Measurements from ENCODE around the gene SLC40A1. TPM values are rescaled to one million over a fixed set of nuclear protein-coding genes. Genes with fewer than 3 reads are reported as not detected.

SLC40A1 gene
- polyA plus RNA-seq, 2 donors, result 5.5 to 7.0 TPM

- no peaks in the 10 kb centered on the region for H3K27me3 ChIP-seq (ENCODE audit: control insufficient read depth in 1 of 2, insufficient read depth in 2 of 2, low read length in 2 of 2)
- H3K36me3 ChIP-seq (ENCODE audit: control insufficient read depth in 2 of 2, insufficient read depth in 2 of 2, low read length in 1 of 2), result no peaks in the 10 kb centered on the region
- H3K9me3 ChIP-seq (ENCODE audit: control insufficient read depth in 2 of 2, insufficient read depth in 1 of 2, low read depth in 1 of 2, low read length in 1 of 2), result no peaks in the 10 kb centered on the region
- no peak overlapping the region for H3K4me3 ChIP-seq (ENCODE audit: low read depth in 1 of 2, low read length in 2 of 2)
- no peak overlapping the region for H3K27ac ChIP-seq (ENCODE audit: low read depth in 2 of 2, low read length in 1 of 2)
- no peaks in the 10 kb centered on the region for H3K4me1 ChIP-seq (ENCODE audit: control insufficient read depth in 2 of 2, insufficient read depth in 2 of 2, low read length in 1 of 2)
- 38 to 45% methylated on average over 1 of the region's 1 CpG for WGBS, 2 donors
Observed at GRCh38 chr2:189557373-189557772, 23.2 kb downstream of the SLC40A1 start.

GRCh38 chr2:189556526-189556925 lies 24.1 kb downstream of the SLC40A1 start:
- Histone ChIP-seq H3K4me3 (ENCODE audit: low read depth in 1 of 2, low read length in 2 of 2) (no peak overlapping the region), H3K27me3 (ENCODE audit: control insufficient read depth in 1 of 2, insufficient read depth in 2 of 2, low read length in 2 of 2) (no peaks in the 10 kb centered on the region), H3K4me1 (ENCODE audit: control insufficient read depth in 2 of 2, insufficient read depth in 2 of 2, low read length in 1 of 2) (no peaks in the 10 kb centered on the region), H3K36me3 (ENCODE audit: control insufficient read depth in 2 of 2, insufficient read depth in 2 of 2, low read length in 1 of 2) (no peaks in the 10 kb centered on the region), H3K9me3 (ENCODE audit: control insufficient read depth in 2 of 2, insufficient read depth in 1 of 2, low read depth in 1 of 2, low read length in 1 of 2) (no peaks in the 10 kb centered on the region), H3K27ac (ENCODE audit: low read depth in 2 of 2, low read length in 1 of 2) (no peak overlapping the region)
- 77 to 89% methylated on average over 7 of the region's 7 CpGs for WGBS, 2 donors

- Histone ChIP-seq H3K9me3 (ENCODE audit: control insufficient read depth in 2 of 2, insufficient read depth in 1 of 2, low read depth in 1 of 2, low read length in 1 of 2) (no peaks in the 10 kb centered on the region), H3K4me1 (ENCODE audit: control insufficient read depth in 2 of 2, insufficient read depth in 2 of 2, low read length in 1 of 2) (no peaks in the 10 kb centered on the region), H3K27me3 (ENCODE audit: control insufficient read depth in 1 of 2, insufficient read depth in 2 of 2, low read length in 2 of 2) (no peaks in the 10 kb centered on the region), H3K27ac (ENCODE audit: low read depth in 2 of 2, low read length in 1 of 2) (no peak overlapping the region), H3K4me3 (ENCODE audit: low read depth in 1 of 2, low read length in 2 of 2) (no peak overlapping the region), H3K36me3 (ENCODE audit: control insufficient read depth in 2 of 2, insufficient read depth in 2 of 2, low read length in 1 of 2) (no peaks in the 10 kb centered on the region)
- 68 to 75% methylated on average over 2 of the region's 2 CpGs for WGBS, 2 donors
Observed at GRCh38 chr2:189555232-189555631, 25.4 kb downstream of the SLC40A1 start.

GRCh38 chr2:189553504-189554088 lies 27.0 kb downstream of the SLC40A1 start:
- Histone ChIP-seq H3K4me1 (ENCODE audit: control insufficient read depth in 2 of 2, insufficient read depth in 2 of 2, low read length in 1 of 2) (peaks cover 0 to 2% of the 10 kb centered on the region in 2 donors), H3K4me3 (ENCODE audit: low read depth in 1 of 2, low read length in 2 of 2) (no peak overlapping the region), H3K36me3 (ENCODE audit: control insufficient read depth in 2 of 2, insufficient read depth in 2 of 2, low read length in 1 of 2) (no peaks in the 10 kb centered on the region), H3K9me3 (ENCODE audit: control insufficient read depth in 2 of 2, insufficient read depth in 1 of 2, low read depth in 1 of 2, low read length in 1 of 2) (no peaks in the 10 kb centered on the region), H3K27ac (ENCODE audit: low read depth in 2 of 2, low read length in 1 of 2) (no peak overlapping the region), H3K27me3 (ENCODE audit: control insufficient read depth in 1 of 2, insufficient read depth in 2 of 2, low read length in 2 of 2) (no peaks in the 10 kb centered on the region)
- WGBS, 2 donors, result 54 to 55% methylated on average over 1 of the region's 1 CpG

GRCh38 chr2:189552991-189553404 lies 27.6 kb downstream of the SLC40A1 start:
- Histone ChIP-seq H3K4me1 (ENCODE audit: control insufficient read depth in 2 of 2, insufficient read depth in 2 of 2, low read length in 1 of 2) (peaks cover 0 to 2% of the 10 kb centered on the region in 2 donors), H3K4me3 (ENCODE audit: low read depth in 1 of 2, low read length in 2 of 2) (no peak overlapping the region), H3K36me3 (ENCODE audit: control insufficient read depth in 2 of 2, insufficient read depth in 2 of 2, low read length in 1 of 2) (no peaks in the 10 kb centered on the region), H3K9me3 (ENCODE audit: control insufficient read depth in 2 of 2, insufficient read depth in 1 of 2, low read depth in 1 of 2, low read length in 1 of 2) (no peaks in the 10 kb centered on the region), H3K27ac (ENCODE audit: low read depth in 2 of 2, low read length in 1 of 2) (no peak overlapping the region), H3K27me3 (ENCODE audit: control insufficient read depth in 1 of 2, insufficient read depth in 2 of 2, low read length in 2 of 2) (no peaks in the 10 kb centered on the region)
- WGBS, 2 donors, result 13 to 23% methylated on average over 2 of the region's 2 CpGs

- WGBS, 2 donors, result 48 to 49% methylated on average over 6 of the region's 6 CpGs
- Histone ChIP-seq H3K36me3 (ENCODE audit: control insufficient read depth in 2 of 2, insufficient read depth in 2 of 2, low read length in 1 of 2) (no peaks in the 10 kb centered on the region), H3K4me3 (ENCODE audit: low read depth in 1 of 2, low read length in 2 of 2) (no peak overlapping the region), H3K9me3 (ENCODE audit: control insufficient read depth in 2 of 2, insufficient read depth in 1 of 2, low read depth in 1 of 2, low read length in 1 of 2) (no peaks in the 10 kb centered on the region), H3K4me1 (ENCODE audit: control insufficient read depth in 2 of 2, insufficient read depth in 2 of 2, low read length in 1 of 2) (peaks cover 0 to 2% of the 10 kb centered on the region in 2 donors), H3K27me3 (ENCODE audit: control insufficient read depth in 1 of 2, insufficient read depth in 2 of 2, low read length in 2 of 2) (no peaks in the 10 kb centered on the region), H3K27ac (ENCODE audit: low read depth in 2 of 2, low read length in 1 of 2) (no peak overlapping the region)
Observed at GRCh38 chr2:189552334-189552990, 28.1 kb downstream of the SLC40A1 start.

- Histone ChIP-seq H3K9me3 (ENCODE audit: control insufficient read depth in 2 of 2, insufficient read depth in 1 of 2, low read depth in 1 of 2, low read length in 1 of 2) (no peaks in the 10 kb centered on the region), H3K27ac (ENCODE audit: low read depth in 2 of 2, low read length in 1 of 2) (no peak overlapping the region), H3K27me3 (ENCODE audit: control insufficient read depth in 1 of 2, insufficient read depth in 2 of 2, low read length in 2 of 2) (no peaks in the 10 kb centered on the region), H3K4me1 (ENCODE audit: control insufficient read depth in 2 of 2, insufficient read depth in 2 of 2, low read length in 1 of 2) (peaks cover 0 to 2% of the 10 kb centered on the region in 2 donors), H3K4me3 (ENCODE audit: low read depth in 1 of 2, low read length in 2 of 2) (no peak overlapping the region), H3K36me3 (ENCODE audit: control insufficient read depth in 2 of 2, insufficient read depth in 2 of 2, low read length in 1 of 2) (no peaks in the 10 kb centered on the region)
Observed at GRCh38 chr2:189551808-189552207, 28.8 kb downstream of the SLC40A1 start.

- Histone ChIP-seq H3K4me3 (ENCODE audit: low read depth in 1 of 2, low read length in 2 of 2) (no peak overlapping the region), H3K4me1 (ENCODE audit: control insufficient read depth in 2 of 2, insufficient read depth in 2 of 2, low read length in 1 of 2) (peaks cover 0 to 2% of the 10 kb centered on the region in 2 donors), H3K27me3 (ENCODE audit: control insufficient read depth in 1 of 2, insufficient read depth in 2 of 2, low read length in 2 of 2) (no peaks in the 10 kb centered on the region), H3K27ac (ENCODE audit: low read depth in 2 of 2, low read length in 1 of 2) (no peak overlapping the region), H3K36me3 (ENCODE audit: control insufficient read depth in 2 of 2, insufficient read depth in 2 of 2, low read length in 1 of 2) (no peaks in the 10 kb centered on the region), H3K9me3 (ENCODE audit: control insufficient read depth in 2 of 2, insufficient read depth in 1 of 2, low read depth in 1 of 2, low read length in 1 of 2) (no peaks in the 10 kb centered on the region)
- 32 to 36% methylated on average over 2 of the region's 2 CpGs for WGBS, 2 donors
Observed at GRCh38 chr2:189549449-189549832, 31.1 kb downstream of the SLC40A1 start.

GRCh38 chr2:189548666-189549448 lies 31.7 kb downstream of the SLC40A1 start:
- Histone ChIP-seq H3K27ac (ENCODE audit: low read depth in 2 of 2, low read length in 1 of 2) (no peak overlapping the region), H3K4me1 (ENCODE audit: control insufficient read depth in 2 of 2, insufficient read depth in 2 of 2, low read length in 1 of 2) (peaks cover 0 to 2% of the 10 kb centered on the region in 2 donors)

More at GRCh38 chr2:189548666-189549448, 31.7 kb downstream of the SLC40A1 start:
- Histone ChIP-seq H3K9me3 (ENCODE audit: control insufficient read depth in 2 of 2, insufficient read depth in 1 of 2, low read depth in 1 of 2, low read length in 1 of 2) (no peaks in the 10 kb centered on the region), H3K4me3 (ENCODE audit: low read depth in 1 of 2, low read length in 2 of 2) (no peak overlapping the region), H3K36me3 (ENCODE audit: control insufficient read depth in 2 of 2, insufficient read depth in 2 of 2, low read length in 1 of 2) (no peaks in the 10 kb centered on the region), H3K27me3 (ENCODE audit: control insufficient read depth in 1 of 2, insufficient read depth in 2 of 2, low read length in 2 of 2) (no peaks in the 10 kb centered on the region)
- WGBS, 2 donors, result 56 to 60% methylated on average over 2 of the region's 2 CpGs
